SH-SY5Y (cell line): ENCODE data around the gene SKAP1.

Experiments
- GATA2 ChIP-seq: IDR thresholded peaks from 2 replicates; pipeline ENCODE4 v1.6.1; 2011; ENCODE audit warnings: mild to moderate bottlenecking, low read depth, low read length
- GATA3 ChIP-seq: IDR thresholded peaks from 2 replicates; pipeline ENCODE4 v1.6.1; 2011; ENCODE audit warnings: low read depth, mild to moderate bottlenecking, low read length, moderate library complexity

DNA sequence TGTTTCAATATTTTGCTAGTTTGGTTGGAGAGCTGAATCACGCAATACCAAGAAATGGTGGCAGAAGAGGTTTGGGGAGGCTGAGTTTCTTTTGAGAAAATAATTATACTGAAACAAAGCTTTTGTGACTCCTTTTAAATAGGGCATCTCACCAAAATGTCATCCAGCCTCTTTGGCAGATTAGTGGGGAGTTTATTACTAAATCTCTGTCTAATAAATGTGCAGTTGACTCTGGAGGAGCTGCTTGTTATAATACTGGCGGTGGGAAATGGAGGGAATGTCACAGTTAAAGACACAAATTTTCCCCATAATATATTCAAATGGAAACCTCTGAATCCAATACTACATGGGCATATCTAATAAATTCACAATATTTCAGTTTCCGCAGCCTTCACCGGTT lies 277.7 kb downstream of the SKAP1 start:
- TF ChIP-seq GATA2 (no peak), GATA3 (no peak)
